WTC11 (cell line): ENCODE measurements around the gene TRMT44. TPM values are rescaled to one million over a fixed set of nuclear protein-coding genes. Genes with fewer than 3 reads are reported as not detected.

ENCODE experiments used
- ATAC-seq: fragments of 200-7000 bp; cut with Tn5 transposase; 2 replicates; pipeline ENCODE4 v1.10.0; 2021; ENCODE audit warnings: mild to moderate bottlenecking, moderate library complexity
- CTCF ChIA-PET: fragments of 300-600 bp; sonication (Branson Sonifier 250); formaldehyde crosslinking; loops from one replicate; lab custom pipeline; 2021; ENCODE audit warnings: antibody characterized with exemption; lab: Charles Lee
- POLR2A ChIA-PET: fragments of 350-600 bp; sonication (Branson Sonifier 250); formaldehyde crosslinking; loops from one replicate; lab custom pipeline; 2021; ENCODE audit warnings: antibody characterized with exemption; lab: Charles Lee
- DNase-seq: peaks from one replicate; pipeline ENCODE4 v3.0.0; 2021; ENCODE audit warnings: low spot score
- H3K27ac Mint-ChIP-seq: 2 replicates; pipeline ENCODE4 v1.8.0; 2021; ENCODE audit warnings: mixed read lengths
- H3K27me3 Mint-ChIP-seq: 2 replicates; pipeline ENCODE4 v1.8.0; 2021; ENCODE audit warnings: low read depth, mild to moderate bottlenecking, moderate library complexity, mixed read lengths
- H3K36me3 Mint-ChIP-seq: 2 replicates; pipeline ENCODE4 v1.8.0; 2021; ENCODE audit warnings: mixed read lengths
- H3K4me1 Mint-ChIP-seq: 2 replicates; pipeline ENCODE4 v1.8.0; 2022; ENCODE audit warnings: mixed read lengths
- H3K4me3 Mint-ChIP-seq: 2 replicates; pipeline ENCODE4 v1.8.0; 2021; ENCODE audit warnings: mild to moderate bottlenecking, moderate library complexity, mixed read lengths
- H3K9me3 Mint-ChIP-seq: 2 replicates; pipeline ENCODE4 v1.8.0; 2021; ENCODE audit warnings: mixed read lengths
- ATF1 ChIP-seq: sonication (generic); formaldehyde crosslinking; IDR thresholded peaks from 2 replicates; pipeline ENCODE4 v1.8.1; 2023; ENCODE audit warnings: mild to moderate bottlenecking, moderate library complexity, missing genetic modification reagents
- GABPB1 ChIP-seq: sonication (generic); formaldehyde crosslinking; IDR thresholded peaks from 2 replicates; pipeline ENCODE4 v1.8.1; 2023; ENCODE audit warnings: mild to moderate bottlenecking, missing genetic modification reagents
- MXD4 ChIP-seq: fragments of 250-450 bp; sonication (Bioruptor Pico); IDR thresholded peaks from 2 replicates; pipeline ENCODE4 v1.8.0; 2021; ENCODE audit warnings: mild to moderate bottlenecking, moderate library complexity, borderline replicate concordance
- MYBL2 ChIP-seq: sonication (generic); formaldehyde crosslinking; IDR thresholded peaks from 2 replicates; pipeline ENCODE4 v1.8.1; 2023; ENCODE audit warnings: mild to moderate bottlenecking, moderate library complexity, missing genetic modification reagents
- NFYB ChIP-seq: sonication (generic); formaldehyde crosslinking; conservative IDR thresholded peaks from 2 replicates; pipeline ENCODE4 v1.8.0; 2022; ENCODE audit warnings: low read depth, missing genetic modification reagents
- NR1H2 ChIP-seq: sonication (generic); formaldehyde crosslinking; IDR thresholded peaks from 2 replicates; pipeline ENCODE4 v1.9.0; 2021; ENCODE audit warnings: mild to moderate bottlenecking, moderate library complexity, missing genetic modification reagents
- NR2C2 ChIP-seq: sonication (generic); formaldehyde crosslinking; IDR thresholded peaks from 2 replicates; pipeline ENCODE4 v1.8.0; 2022; ENCODE audit warnings: mild to moderate bottlenecking, missing genetic modification reagents
- NR3C1 ChIP-seq: sonication (generic); formaldehyde crosslinking; conservative IDR thresholded peaks from 2 replicates; pipeline ENCODE4 v1.8.1; 2023; ENCODE audit warnings: low read depth, mild to moderate bottlenecking, missing genetic modification reagents
- SMAD4 ChIP-seq: sonication (generic); formaldehyde crosslinking; IDR thresholded peaks from 2 replicates; pipeline ENCODE4 v1.8.0; 2022; ENCODE audit warnings: mild to moderate bottlenecking, missing genetic modification reagents
- SOX15 ChIP-seq: fragments of 250-450 bp; sonication (Bioruptor Pico); IDR thresholded peaks from 2 replicates; pipeline ENCODE4 v1.9.0; 2021; ENCODE audit warnings: mild to moderate bottlenecking
- SP1 ChIP-seq: sonication (generic); formaldehyde crosslinking; conservative IDR thresholded peaks from 2 replicates; pipeline ENCODE4 v1.8.1; 2022; ENCODE audit warnings: missing genetic modification reagents
- ZNF138 ChIP-seq: sonication (generic); formaldehyde crosslinking; conservative IDR thresholded peaks from 2 replicates; pipeline ENCODE4 v1.8.1; 2022; ENCODE audit warnings: mild to moderate bottlenecking, moderate library complexity, missing genetic modification reagents
- ZNF232 ChIP-seq: sonication (generic); formaldehyde crosslinking; IDR thresholded peaks from 2 replicates; pipeline ENCODE4 v1.8.0; 2022; ENCODE audit warnings: mild to moderate bottlenecking, missing genetic modification reagents
- total RNA-seq: library from RNA; stranded (reverse); gene quantifications from 3 replicates; pipeline ENCODE4 v1.2.3, GENCODE V29; 2021
- TF ChIP-seq, protein P1 (sequence below): sonication (generic); formaldehyde crosslinking; conservative IDR thresholded peaks from 2 replicates; pipeline ENCODE4 v1.8.1; 2023; ENCODE audit warnings: mild to moderate bottlenecking, low read depth, missing genetic modification reagents, moderate library complexity
- TF ChIP-seq, protein P2 (sequence below): sonication (generic); formaldehyde crosslinking; IDR thresholded peaks from 2 replicates; pipeline ENCODE4 v1.8.1; 2022; ENCODE audit warnings: mild to moderate bottlenecking, moderate library complexity, missing genetic modification reagents
- TF ChIP-seq, protein P3 (sequence below): sonication (generic); formaldehyde crosslinking; IDR thresholded peaks from 2 replicates; pipeline ENCODE4 v1.8.1; 2023; ENCODE audit warnings: mild to moderate bottlenecking, missing genetic modification reagents
- TF ChIP-seq, protein P4 (sequence below): fragments of 200-600 bp; IDR thresholded peaks from 2 replicates; pipeline ENCODE4 v1.8.0; 2022; ENCODE audit warnings: antibody characterized with exemption
- TF ChIP-seq, protein P5 (sequence below): sonication (generic); formaldehyde crosslinking; IDR thresholded peaks from 2 replicates; pipeline ENCODE4 v1.8.0; 2022; ENCODE audit warnings: mild to moderate bottlenecking, missing genetic modification reagents
- TF ChIP-seq, protein P6 (sequence below): sonication (generic); formaldehyde crosslinking; IDR thresholded peaks from 2 replicates; pipeline ENCODE4 v1.8.1; 2023; ENCODE audit warnings: mild to moderate bottlenecking, missing genetic modification reagents, moderate library complexity
- TF ChIP-seq, protein P7 (sequence below): sonication (generic); formaldehyde crosslinking; IDR thresholded peaks from 2 replicates; pipeline ENCODE4 v1.8.1; 2023; ENCODE audit warnings: mild to moderate bottlenecking, missing genetic modification reagents, moderate library complexity
- TF ChIP-seq, protein P8 (sequence below): sonication (generic); formaldehyde crosslinking; IDR thresholded peaks from 2 replicates; pipeline ENCODE4 v1.8.0; 2022; ENCODE audit warnings: mild to moderate bottlenecking, missing genetic modification reagents

TRMT44 gene
- total RNA-seq, 1 experiment from 2014 or later, result 28.4 TPM

DNA sequence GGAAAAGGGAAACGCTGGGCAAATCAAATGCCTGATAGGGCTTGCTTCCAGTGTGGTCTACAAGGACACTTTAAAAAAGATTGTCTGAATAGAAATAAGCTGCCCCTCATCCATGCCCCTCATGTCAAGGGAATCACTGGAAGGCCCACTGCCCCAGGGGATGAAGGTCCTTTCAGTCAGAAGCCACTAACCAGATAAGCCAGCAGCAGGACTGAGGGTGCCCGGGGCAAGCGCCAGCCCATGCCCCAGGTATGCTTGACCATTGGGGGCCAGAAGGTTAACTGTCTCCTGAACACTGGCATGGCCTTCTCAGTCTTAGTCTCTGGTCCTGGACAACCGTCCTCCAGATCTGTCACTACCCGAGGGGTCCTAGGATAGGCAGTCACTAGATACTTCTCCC, 17.8 kb upstream of the TRMT44 start:
- Mint-ChIP-seq H3K27me3 (peaks cover 3% of the 10 kb centered on the region; the same call in 1 of the 2 replicates), H3K4me1 (peaks cover 4% of the 10 kb centered on the region), H3K4me3 (no peak overlapping the region), H3K27ac (no peak overlapping the region), H3K36me3 (no peaks in the 10 kb centered on the region), H3K9me3 (no peaks in the 10 kb centered on the region)
- DNase-seq, result no peak
- POLR2A ChIA-PET, result no interaction called here
- CTCF ChIA-PET, result no interaction called here
- ATAC-seq, result no peak
- no peak for TF ChIP-seq MYBL2

DNA sequence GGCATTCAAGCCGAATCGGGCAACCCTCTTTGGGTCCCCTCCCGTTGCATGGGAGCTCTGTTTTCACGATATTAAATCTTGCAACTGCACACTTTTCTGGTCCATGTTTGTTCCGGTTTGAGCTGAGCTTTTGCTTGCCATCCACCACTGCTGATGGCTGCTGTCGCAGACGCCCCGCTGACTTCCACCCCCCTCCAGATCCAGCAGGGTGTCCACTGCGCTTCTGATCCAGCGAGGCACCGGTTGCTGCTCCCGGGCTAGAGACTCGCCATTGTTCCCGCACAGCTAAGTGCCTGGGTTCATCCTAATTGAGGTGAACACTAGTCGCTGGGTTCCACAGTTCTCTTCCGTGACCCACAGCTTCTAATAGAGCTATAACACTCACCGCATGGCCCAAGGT, 13.3 kb upstream of the TRMT44 start:
- no peak overlapping the region for H3K27ac Mint-ChIP-seq
- H3K4me3 Mint-ChIP-seq, result peak overlapping the region; percentile 88
- ATAC-seq (no peak), DNase-seq (no peak)
- H3K36me3 Mint-ChIP-seq, result no peaks in the 10 kb centered on the region
- TF ChIP-seq NR1H2 (CRISPR knock-in tag) (no peak), SOX15 (CRISPR knock-in tag) (no peak), GABPB1 (CRISPR knock-in tag) (no peak), NFYB (no peak), SMAD4 (CRISPR knock-in tag) (no peak), ZNF232 (no peak), MXD4 (CRISPR knock-in tag) (no peak), SP1 (CRISPR knock-in tag) (no peak), NR3C1 (CRISPR knock-in tag) (no peak), NR2C2 (CRISPR knock-in tag) (no peak), ATF1 (CRISPR knock-in tag) (no peak), ZNF138 (CRISPR knock-in tag) (no peak)
- TF ChIP-seq, protein P1, sequence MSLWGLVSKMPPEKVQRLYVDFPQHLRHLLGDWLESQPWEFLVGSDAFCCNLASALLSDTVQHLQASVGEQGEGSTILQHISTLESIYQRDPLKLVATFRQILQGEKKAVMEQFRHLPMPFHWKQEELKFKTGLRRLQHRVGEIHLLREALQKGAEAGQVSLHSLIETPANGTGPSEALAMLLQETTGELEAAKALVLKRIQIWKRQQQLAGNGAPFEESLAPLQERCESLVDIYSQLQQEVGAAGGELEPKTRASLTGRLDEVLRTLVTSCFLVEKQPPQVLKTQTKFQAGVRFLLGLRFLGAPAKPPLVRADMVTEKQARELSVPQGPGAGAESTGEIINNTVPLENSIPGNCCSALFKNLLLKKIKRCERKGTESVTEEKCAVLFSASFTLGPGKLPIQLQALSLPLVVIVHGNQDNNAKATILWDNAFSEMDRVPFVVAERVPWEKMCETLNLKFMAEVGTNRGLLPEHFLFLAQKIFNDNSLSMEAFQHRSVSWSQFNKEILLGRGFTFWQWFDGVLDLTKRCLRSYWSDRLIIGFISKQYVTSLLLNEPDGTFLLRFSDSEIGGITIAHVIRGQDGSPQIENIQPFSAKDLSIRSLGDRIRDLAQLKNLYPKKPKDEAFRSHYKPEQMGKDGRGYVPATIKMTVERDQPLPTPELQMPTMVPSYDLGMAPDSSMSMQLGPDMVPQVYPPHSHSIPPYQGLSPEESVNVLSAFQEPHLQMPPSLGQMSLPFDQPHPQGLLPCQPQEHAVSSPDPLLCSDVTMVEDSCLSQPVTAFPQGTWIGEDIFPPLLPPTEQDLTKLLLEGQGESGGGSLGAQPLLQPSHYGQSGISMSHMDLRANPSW (CRISPR knock-in tag), result no peak
- TF ChIP-seq, protein P2, sequence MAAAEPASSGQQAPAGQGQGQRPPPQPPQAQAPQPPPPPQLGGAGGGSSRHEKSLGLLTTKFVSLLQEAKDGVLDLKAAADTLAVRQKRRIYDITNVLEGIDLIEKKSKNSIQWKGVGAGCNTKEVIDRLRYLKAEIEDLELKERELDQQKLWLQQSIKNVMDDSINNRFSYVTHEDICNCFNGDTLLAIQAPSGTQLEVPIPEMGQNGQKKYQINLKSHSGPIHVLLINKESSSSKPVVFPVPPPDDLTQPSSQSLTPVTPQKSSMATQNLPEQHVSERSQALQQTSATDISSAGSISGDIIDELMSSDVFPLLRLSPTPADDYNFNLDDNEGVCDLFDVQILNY, result no peak
- TF ChIP-seq, protein P3, sequence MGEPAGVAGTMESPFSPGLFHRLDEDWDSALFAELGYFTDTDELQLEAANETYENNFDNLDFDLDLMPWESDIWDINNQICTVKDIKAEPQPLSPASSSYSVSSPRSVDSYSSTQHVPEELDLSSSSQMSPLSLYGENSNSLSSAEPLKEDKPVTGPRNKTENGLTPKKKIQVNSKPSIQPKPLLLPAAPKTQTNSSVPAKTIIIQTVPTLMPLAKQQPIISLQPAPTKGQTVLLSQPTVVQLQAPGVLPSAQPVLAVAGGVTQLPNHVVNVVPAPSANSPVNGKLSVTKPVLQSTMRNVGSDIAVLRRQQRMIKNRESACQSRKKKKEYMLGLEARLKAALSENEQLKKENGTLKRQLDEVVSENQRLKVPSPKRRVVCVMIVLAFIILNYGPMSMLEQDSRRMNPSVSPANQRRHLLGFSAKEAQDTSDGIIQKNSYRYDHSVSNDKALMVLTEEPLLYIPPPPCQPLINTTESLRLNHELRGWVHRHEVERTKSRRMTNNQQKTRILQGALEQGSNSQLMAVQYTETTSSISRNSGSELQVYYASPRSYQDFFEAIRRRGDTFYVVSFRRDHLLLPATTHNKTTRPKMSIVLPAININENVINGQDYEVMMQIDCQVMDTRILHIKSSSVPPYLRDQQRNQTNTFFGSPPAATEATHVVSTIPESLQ (CRISPR knock-in tag), result no peak
- TF ChIP-seq, protein P4, sequence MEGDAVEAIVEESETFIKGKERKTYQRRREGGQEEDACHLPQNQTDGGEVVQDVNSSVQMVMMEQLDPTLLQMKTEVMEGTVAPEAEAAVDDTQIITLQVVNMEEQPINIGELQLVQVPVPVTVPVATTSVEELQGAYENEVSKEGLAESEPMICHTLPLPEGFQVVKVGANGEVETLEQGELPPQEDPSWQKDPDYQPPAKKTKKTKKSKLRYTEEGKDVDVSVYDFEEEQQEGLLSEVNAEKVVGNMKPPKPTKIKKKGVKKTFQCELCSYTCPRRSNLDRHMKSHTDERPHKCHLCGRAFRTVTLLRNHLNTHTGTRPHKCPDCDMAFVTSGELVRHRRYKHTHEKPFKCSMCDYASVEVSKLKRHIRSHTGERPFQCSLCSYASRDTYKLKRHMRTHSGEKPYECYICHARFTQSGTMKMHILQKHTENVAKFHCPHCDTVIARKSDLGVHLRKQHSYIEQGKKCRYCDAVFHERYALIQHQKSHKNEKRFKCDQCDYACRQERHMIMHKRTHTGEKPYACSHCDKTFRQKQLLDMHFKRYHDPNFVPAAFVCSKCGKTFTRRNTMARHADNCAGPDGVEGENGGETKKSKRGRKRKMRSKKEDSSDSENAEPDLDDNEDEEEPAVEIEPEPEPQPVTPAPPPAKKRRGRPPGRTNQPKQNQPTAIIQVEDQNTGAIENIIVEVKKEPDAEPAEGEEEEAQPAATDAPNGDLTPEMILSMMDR, result no peak
- TF ChIP-seq, protein P5, sequence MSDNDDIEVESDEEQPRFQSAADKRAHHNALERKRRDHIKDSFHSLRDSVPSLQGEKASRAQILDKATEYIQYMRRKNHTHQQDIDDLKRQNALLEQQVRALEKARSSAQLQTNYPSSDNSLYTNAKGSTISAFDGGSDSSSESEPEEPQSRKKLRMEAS (CRISPR knock-in tag), result no peak
- TF ChIP-seq, protein P6, sequence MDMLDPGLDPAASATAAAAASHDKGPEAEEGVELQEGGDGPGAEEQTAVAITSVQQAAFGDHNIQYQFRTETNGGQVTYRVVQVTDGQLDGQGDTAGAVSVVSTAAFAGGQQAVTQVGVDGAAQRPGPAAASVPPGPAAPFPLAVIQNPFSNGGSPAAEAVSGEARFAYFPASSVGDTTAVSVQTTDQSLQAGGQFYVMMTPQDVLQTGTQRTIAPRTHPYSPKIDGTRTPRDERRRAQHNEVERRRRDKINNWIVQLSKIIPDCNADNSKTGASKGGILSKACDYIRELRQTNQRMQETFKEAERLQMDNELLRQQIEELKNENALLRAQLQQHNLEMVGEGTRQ, result no peak
- TF ChIP-seq, protein P7, sequence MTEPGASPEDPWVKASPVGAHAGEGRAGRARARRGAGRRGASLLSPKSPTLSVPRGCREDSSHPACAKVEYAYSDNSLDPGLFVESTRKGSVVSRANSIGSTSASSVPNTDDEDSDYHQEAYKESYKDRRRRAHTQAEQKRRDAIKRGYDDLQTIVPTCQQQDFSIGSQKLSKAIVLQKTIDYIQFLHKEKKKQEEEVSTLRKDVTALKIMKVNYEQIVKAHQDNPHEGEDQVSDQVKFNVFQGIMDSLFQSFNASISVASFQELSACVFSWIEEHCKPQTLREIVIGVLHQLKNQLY (CRISPR knock-in tag), result no peak
- TF ChIP-seq, protein P8, sequence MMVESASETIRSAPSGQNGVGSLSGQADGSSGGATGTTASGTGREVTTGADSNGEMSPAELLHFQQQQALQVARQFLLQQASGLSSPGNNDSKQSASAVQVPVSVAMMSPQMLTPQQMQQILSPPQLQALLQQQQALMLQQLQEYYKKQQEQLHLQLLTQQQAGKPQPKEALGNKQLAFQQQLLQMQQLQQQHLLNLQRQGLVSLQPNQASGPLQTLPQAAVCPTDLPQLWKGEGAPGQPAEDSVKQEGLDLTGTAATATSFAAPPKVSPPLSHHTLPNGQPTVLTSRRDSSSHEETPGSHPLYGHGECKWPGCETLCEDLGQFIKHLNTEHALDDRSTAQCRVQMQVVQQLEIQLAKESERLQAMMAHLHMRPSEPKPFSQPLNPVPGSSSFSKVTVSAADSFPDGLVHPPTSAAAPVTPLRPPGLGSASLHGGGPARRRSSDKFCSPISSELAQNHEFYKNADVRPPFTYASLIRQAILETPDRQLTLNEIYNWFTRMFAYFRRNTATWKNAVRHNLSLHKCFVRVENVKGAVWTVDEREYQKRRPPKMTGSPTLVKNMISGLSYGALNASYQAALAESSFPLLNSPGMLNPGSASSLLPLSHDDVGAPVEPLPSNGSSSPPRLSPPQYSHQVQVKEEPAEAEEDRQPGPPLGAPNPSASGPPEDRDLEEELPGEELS, result no peak
- ChIA-PET CTCF (interaction anchor here (1.0 to 1.9 kb wide), 4 partner anchors 17 to 250 kb away, joined by 3 to 7 read pairs (median 4); no protein-coding TSS in a partner anchor), POLR2A (no interaction called here)
- H3K4me1 Mint-ChIP-seq, result peaks cover 17% of the 10 kb centered on the region
- H3K9me3 Mint-ChIP-seq, result no peaks in the 10 kb centered on the region
- H3K27me3 Mint-ChIP-seq, result peaks cover 5% of the 10 kb centered on the region; the same call in 1 of the 2 replicates
